ENCODE measurements around the gene PRKN.

Gene PRKN

DNA sequence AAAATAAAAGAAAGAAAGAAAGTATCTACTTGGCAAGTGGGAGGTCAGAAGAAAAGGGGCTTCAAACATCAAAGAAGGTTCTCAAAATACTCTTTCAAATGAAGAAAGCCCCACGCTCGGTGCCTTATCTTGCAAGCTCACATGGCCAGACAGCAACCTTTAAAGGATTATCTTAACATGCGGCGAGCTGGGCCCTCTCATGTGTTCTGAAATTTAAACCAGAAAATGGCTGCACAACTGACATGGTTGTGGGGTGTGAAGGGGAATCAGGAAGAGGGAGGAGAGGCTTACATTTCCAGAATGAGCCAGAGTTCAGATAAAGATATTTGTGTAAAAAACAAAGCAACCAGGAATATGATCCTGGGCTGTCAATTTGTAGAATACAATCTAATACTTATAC lies 363.1 kb downstream of the PRKN start:
- DNase-seq = no peak

DNA sequence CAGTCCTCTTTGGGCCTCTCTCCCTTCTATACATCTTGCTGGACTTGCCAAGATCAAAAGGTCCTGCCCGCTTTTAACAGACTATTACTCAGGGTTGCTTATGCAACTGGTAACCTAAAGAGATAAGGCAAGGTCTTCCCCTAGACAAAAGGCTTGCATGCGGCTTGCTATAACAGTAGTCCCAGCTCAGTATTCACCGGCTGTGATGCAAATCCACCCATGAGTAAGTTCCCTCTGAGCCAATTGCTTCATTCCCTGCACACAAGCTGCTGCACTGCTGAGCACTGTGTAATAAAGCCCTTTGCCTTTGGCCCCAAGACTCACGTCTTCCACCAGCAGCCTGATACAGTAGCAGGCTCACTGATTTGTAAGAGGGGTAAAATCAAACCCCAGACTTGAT lies 363.8 kb downstream of the PRKN start:
- DNase-seq = no peak

DNA sequence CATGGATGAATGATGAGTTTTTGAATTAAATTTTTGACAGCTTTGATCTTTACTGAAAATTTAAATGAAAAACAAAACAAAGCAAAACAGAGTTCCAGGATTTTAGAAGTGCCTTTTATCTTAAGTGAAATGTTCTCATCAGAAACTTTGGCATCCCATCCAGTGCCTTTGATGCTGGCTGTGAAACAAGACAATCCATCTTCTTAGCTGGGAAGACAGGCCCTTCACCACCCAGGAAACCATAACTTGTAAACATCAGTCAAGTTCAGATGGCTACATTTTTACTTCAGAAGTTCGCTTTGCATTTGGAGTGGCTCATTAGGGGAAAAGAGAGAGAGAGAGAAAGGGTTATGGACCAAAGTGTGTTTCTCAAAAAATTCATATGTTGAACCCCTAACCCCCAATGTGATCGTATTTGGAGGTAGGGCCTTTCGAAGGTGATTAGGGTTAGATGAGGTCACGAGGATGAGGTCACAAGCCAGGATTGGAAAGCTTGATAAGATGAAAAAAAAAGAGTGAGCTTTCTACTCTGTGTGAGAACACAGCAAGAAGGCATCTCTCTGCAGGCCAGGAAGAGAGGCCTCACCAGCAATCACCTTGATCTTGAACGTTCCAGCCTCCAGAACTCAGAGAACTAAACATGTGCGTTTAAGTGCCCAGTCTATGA lies 366.5 kb downstream of the PRKN start:
- no peak for DNase-seq

DNA sequence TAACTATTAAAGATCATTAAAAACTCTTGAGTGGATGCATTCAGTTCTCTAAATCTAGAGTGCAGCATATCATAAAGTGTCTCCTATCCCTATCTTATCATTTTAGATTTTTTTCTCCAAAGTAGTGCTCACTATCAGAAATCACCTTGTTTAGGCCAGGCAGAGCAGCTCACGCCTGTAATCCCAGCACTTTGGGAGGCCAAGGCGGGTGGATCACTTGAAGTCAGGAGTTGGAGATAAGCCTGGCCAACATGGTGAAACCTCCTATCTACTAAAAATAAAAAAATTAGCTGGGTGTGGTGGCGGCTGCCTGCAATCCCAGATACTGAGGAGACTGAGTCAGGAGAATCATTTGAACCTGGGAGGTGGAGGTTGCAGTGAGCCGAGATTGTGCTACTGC lies 368.9 kb downstream of the PRKN start:
- DNase-seq = no peak

DNA sequence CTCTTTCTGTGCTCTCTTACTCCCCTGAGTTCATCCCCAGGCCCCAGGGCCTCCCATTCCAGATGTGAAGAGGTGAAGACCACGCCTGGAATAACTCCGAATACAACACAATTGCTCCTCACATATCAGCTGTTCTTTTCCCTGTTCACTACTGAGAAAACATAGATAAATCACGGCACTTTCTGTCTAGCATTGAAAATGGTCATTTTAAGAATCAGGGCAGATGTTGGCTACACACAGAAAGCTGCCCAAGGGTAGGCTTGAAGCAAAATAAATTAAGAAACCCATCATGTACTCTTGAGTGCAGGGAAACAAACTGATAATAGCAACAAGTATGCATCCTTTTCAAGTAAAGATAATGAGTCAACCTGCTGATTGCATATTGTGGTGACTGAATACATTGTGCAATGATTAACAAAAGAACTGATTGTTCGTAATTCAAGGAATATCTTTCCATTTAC lies 382.5 kb downstream of the PRKN start:
- DNase-seq = no peak

DNA sequence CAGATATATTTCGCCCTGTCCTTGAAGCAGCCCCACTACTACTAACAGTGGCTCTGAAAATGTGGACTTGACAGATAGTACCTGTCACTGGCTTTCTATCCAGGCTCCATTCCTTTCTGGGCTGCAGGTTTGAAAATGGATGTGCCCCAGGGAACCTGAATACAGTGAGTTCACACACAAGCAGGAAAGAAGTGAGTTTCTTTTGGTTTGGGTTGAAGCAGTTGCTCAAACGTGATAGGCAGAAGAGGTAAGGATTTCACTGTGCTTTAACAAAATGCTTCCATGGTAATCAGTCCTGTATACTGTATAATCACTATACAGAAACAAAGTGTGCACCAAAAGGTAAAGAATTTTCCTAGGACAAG lies 382.9 kb downstream of the PRKN start:
- DNase-seq = no peak

DNA sequence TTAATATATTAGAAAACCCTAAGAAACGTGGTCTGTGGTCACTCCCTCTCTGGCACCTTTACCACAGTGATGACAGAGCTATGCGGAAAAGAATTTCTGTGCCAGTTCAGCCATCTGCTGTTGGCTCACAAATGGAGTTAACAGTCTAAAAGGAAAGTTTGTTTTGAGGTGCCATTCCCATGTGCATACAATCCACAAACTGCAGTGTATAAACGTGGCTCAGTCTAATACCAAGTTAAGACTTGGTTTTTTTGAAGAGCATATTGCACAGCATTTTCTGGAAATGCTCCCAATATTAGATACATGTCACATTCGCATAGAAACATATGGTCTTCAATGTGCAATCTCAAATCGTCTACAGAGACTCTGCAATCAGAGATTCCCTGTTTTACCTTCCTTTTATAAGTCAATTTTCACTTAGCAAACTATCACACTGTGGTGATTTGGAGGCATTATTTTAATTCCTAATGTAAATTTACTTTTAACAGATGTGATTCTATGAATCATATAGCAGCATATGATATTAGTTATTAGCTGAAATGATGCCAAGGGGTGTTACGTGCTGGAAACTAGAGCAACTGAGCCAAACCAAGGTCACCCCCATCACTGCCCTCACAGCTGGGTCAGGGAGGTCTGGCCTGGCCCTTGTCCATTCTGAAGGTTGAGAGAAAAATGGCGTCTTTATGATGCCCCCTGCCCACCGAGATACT lies 383.5 kb downstream of the PRKN start:
- no peak for DNase-seq

DNA sequence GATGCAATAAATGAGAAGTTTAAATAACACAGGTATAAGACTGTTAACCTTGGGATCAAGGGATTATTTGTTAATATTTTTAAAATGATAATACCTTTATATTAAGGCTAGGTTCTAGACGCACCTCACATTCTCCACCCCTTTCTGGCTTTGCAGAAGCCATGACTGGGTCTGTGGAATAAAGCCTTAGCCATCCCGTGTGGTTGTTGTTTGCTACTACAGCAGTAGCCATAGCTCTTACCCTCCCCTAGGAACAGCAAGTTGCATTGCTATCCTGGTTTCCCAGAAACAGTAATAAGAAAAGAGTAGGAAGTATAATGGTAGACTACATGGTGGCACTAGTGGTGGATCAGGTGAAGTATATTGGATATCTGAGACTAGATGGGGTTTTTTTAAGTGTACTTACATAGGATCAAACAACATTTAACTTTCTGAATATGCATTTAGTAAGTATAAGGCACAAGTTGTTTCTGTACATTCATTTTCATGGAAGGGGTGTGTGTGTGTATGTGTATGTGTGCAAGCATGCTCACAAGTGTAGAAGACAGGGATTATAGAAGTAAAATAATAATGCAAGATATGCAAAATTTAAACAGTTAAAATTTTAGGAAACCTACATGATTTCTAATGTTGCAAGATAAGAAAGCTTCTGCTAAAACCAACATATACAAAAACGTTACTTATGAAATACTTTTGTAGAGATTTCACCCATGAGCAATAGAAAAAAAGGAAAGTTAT lies 384.2 kb downstream of the PRKN start:
- DNase-seq = no peak

DNA sequence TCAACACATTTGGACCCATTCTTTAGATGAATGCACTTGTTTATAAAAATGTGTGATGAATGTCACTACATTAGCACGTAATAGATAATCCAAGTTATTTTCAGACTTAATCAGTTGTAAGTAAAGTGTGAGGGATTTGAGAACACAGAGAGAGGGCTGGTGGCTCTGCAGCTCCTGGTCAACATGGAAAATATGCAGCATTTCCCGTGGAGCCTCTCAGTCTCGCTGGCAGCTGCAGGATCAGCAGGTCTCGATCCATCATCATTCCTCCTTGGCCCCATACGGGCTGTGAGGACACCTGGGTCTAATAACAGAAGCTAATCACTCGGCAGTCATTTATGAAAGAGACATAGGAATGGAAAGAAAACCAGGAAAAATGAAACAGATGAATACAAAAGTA lies 390.2 kb downstream of the PRKN start:
- DNase-seq = no peak

DNA sequence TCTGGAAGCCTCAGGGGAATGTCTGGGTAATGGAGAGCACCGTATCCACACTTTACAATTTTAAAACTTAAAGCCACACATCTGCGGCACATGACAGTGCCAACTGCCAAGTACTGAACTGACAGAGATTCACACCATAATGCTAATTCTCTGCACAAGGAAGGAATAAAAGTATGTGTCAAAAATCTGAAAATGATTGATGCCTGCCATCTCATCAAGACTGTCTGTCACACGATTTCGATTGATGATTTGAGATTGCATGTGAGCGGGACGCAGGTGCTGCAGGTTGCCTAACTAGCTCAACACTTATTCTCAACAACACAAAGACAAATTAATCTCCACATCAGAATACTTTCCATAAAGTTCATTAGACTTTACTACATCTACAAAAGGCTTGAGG lies 391.2 kb downstream of the PRKN start:
- no peak for DNase-seq

DNA sequence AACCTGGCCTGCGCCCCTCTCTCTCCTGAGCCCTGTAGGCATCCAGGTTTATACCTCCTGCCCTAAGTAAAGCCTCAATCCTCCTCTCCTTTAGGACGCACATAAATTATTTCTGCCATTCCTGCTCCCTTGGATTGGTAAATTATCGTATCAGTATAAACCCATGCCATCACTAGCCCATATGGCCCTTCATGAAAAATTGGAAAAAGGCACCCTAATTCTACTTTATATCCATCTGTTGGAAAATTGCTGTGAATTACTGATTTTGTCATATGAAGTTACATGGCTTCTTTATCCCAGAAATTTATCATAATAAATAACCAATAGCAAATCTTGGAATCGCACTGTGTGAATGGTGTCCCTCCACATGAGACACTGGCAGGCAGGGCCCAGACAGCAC lies 395.2 kb downstream of the PRKN start:
- no peak for DNase-seq

DNA sequence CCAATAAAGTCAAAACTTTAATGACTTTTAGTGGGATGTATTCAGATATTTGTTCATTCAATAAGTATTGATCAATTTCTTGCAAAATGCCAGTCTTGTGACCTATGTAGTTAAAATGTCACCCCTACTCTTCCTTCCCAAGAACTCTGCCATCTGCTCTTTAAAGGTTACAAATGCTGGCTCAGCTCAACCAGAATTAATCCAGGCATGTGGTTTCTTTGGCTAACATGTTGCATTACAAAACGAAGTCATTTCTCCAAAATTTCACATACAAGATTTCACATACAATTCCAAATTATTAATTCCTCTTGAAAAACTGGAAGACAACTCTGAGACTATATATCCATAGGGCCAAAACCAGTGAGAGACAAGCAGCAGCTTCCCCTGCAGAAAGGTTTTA lies 395.7 kb downstream of the PRKN start:
- DNase-seq = no peak

DNA sequence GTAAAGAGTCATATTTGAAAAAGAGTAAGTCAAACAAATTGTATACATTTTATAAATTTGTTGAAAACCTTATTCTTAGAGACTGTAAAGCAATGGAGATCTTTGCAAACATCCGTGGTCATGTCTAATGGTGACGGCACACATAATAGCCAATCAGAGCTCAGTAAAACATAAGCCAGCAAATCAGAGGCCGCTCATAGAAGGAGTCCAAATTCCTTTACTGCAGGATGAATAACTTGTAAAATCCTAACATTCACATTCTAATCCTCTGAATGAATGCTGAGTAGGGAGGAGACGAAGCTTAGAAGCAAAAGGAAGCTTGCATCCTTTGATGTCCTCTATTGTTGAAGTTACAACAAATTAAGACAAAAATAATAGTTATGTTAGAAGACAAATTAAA lies 401.7 kb downstream of the PRKN start:
- no peak for DNase-seq

DNA sequence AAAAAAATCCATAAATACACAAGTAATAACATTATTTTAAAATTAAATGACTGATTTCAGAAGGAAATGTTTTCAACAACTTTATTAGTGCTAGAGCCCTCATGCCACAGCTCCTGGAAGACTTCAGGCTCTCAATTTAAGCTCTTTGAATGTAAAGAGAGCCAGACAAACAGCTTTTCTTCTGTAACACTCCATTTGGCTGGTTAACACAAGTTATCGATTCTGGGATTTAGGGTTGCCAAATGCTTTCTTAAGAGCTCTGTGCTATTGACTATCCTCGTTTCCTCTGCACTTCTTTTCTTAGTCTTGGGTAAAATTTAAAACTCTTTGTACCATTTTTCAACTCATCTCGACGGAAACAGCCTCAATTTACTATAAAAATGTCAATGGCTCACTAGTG lies 402.5 kb downstream of the PRKN start:
- DNase-seq = no peak

DNA sequence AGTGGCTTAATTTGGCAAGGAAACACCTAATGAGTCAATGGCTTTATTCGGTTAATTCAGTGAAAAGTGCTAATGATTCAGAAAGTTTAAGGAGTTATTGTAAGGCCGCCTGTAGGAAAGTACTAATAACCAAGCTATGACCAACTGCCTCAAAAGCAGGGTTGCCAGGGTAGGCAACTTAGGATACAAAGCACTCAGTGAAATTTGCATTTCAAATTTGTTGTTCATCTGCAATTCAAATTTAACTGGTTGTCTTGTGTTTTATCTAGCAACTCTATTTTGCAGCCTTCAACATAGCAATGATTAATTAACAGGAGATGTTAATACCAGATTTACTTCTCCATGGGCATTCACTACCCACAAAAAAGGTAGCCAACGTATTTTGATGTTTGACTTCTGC lies 412.3 kb downstream of the PRKN start:
- DNase-seq = no peak

DNA sequence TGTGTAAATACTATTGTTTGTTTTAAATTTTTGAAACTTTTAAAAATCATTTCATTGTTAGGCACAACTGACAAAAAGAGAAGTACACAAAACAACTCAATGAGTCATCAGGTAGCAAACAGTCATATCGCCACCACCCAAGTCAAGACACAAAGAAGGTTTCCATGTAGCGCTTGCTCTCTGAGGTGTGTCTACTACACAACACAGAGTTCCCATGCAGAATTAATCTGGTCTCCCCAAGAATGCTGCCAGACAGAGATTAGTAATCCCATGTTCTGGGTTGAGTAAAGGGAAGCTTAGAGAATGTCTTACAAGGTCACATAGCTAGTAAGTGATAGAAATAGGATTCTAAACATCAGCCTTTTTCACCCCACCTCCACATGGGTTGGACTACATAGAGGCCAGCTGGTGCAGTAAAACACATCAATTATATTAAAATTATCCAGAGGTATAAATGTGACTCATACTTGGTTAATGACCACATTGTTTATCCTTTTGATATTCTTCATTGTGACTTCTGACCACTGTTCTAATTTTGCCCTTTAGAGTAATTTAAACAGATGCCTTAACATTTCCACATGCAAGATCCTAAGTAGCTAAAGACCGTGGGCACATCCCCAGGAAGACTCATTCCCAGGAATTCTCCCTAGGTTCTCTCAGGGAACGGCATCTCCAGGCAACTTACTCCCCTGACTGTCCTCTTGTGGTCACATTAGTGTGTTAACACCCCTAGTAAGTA lies 413.5 kb downstream of the PRKN start:
- no peak for DNase-seq

DNA sequence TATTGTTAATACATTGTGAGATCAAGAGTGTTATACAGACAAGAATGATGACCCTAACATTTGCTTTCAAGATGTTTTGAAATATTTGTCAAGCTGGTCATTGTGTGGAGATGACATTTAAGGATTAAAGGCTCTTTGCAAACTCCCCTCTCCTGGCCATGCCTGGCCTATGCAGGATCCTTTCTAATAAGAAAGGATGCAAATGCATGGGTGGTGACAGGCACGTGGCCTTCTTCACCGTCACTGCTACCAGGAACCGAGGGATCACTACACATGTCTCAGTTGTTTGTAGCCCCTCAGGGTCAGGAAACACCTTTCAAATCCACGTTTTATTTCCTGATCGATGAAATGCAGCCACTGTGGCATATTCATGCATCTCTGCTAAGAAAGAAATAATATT lies 419.7 kb downstream of the PRKN start:
- DNase-seq = no peak

DNA sequence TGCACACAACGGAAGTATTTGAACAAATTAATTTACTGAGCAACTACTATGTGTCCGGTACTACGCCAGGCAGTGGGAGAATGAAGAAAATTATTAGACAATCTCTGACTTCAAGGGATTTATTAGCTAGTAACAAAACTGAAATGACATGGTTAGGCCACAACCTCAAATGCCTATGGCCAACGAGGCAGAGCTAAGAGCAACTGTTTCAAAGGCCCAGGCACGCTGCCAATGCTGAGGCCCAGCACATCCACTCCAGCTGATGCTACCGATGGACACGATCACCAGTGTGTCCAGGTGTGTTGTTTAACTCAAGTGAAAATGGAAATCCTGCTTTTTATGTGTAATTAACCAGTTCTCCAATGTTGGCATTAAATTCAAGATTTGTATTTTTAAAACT lies 420.9 kb downstream of the PRKN start:
- no peak for DNase-seq

DNA sequence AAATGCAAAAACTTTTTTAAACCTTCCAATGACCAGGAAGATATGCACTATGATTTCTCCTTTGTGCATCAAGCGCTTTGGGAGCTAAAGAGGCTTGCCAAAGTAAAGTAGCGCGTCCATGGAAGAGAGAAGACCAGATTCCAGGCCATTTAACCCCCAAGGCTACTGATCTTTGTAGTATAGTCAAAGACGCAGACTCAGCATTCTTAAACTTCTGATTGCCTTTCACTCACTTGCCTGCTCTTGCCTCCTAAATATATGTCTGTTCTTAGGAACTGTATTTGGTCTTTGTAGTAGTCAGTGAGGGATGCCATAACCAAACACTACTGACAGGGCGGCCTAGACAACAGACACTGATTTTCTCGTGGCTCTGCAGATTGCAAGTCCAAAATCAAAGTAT lies 426.4 kb downstream of the PRKN start:
- no peak for DNase-seq

DNA sequence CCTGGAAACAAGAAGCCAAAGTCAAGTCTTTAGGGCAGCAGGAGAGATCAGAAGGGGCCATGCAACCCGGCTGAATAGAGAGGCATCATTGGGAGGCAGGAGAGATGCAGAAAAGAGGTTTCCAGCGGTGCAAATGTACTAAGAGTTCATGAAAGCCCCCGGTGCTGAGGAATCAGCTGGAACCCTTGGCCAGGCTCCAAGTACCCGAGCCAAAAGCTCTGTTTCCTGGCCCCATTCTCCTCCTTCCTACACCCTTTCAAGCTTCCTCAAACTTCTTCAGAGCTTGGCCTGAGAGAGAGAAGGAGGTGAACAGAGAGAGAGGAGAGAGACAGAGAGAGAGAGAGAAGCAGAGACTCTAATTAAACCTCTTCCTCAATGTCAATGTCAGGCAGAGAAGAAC lies 433.5 kb downstream of the PRKN start:
- no peak for DNase-seq

DNA sequence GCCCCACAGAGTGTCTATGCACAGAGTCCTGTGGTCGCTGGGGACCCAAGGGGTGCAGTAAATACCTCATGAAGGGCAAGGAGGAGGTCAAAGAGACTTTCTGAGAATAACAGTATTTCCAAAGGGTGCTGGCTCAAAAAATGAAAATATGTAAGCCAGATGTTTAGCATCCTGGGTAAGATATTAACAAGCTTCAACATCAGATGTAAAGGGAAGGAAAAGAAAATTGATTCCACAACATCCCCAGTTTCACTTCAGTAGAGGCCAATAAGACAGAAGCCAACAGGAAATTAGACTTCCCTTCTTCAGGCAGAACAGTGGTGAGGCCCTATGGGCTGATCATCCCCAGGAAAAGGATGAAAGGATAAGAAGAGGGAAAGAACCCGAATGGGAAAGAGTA lies 434.7 kb downstream of the PRKN start:
- DNase-seq = no peak

DNA sequence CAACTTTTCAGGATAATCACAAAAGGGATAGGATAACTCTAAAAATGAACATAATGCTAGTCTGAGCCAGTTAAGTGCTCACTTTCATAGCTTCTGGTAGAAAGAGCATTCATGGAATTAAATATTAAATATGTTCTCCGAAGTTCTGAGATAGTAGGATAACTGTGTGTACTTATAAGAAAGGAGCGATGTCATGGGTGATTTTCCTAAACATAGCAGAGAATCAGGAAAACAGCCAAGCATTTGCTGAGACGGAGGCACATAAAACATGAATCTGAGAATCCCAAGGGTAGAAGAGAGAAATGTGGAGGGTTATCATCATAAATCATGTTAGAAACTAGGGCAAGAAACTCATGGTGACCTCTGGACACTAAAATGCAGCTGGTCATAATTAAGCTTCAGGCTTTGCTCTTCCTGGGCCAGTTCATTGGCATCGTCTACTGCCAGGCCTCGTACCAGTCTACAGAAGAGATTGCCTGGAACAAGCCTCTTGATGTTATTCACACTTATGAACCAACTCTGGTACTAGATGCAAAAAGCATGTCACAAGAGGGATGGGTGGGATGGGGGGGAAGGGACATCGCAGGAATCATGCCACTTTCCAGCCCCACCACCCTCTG lies 436.6 kb downstream of the PRKN start:
- DNase-seq = no peak

DNA sequence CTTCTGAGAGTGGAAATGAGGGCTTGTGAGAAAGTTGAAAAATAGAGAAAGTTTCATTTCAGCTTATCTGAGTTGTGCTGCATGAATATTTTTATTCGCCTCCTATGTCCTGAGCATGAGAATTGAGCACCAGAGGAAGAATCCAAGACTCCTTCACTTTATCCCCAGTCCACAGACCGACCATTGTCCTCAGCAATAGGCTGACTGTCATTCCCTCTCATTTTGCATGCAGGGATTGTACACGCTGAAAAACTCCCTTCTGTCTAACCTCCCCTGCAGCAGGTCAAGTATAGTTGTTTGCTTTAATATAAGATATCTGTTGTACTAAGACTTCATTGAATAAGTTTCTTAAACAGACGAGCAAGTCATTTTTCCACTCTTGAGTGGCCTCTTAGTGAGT lies 437.6 kb downstream of the PRKN start:
- no peak for DNase-seq
